ENCODE results near the gene BTG3. TPM values are rescaled to one million over a fixed set of nuclear protein-coding genes. Genes with fewer than 3 reads are reported as not detected.

Gene BTG3
- total RNA-seq, 1 experiment from 2014 or later = 76.8 TPM

DNA sequence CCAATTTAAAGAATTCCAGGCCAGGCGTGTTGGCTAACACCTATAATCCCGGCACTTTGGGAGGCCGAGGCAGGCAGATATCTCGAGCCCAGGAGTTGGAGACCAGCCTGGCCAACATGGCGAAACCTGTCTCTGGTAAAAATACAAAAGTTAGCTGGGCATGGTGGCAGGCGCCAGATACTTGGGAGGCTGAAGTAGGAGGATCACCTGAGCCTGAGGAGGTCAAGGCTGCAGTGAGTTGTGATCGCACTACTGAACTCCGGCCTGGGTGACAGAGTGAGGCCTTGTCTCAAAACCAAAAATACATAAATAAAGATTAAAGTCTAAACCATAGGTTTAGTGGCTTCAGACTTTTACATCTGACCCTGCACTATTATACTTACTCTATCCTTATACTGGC is 32.4 kb downstream of the BTG3 start:
- no peaks in the 10 kb centered on the region for H3K27me3 ChIP-seq (replicated peaks; ENCODE audit: insufficient read depth, low read depth, low read length, poor library complexity)
- H3K9me3 ChIP-seq (ENCODE audit: low read depth, low read length, poor library complexity, severe bottlenecking) = no peaks in the 10 kb centered on the region
- H3K36me3 ChIP-seq (ENCODE audit: insufficient read depth, low read length, poor library complexity, severe bottlenecking) = no peaks in the 10 kb centered on the region
- intact Hi-C loops (cut with micrococcal nuclease; ENCODE audit: unreplicated experiment) = no loop called here
- DNase-seq (ENCODE audit: low spot score) = no peak
- CTCF ChIA-PET = interaction anchor here (0.9 kb wide), 1 partner anchor 193 kb away, joined by 3 read pairs; no protein-coding TSS in a partner anchor
- BruUV-seq (replicated peaks) = no TSS peak
- H3K27ac ChIP-seq (ENCODE audit: low read depth, low read length, poor library complexity, severe bottlenecking) = no peak overlapping the region
- TF ChIP-seq EZH2 (IDR thresholded peaks at IDR 0.05; ENCODE audit: borderline replicate concordance, low read depth, low read length, poor library complexity, severe bottlenecking) = no peak
- TF ChIP-seq, protein P1, sequence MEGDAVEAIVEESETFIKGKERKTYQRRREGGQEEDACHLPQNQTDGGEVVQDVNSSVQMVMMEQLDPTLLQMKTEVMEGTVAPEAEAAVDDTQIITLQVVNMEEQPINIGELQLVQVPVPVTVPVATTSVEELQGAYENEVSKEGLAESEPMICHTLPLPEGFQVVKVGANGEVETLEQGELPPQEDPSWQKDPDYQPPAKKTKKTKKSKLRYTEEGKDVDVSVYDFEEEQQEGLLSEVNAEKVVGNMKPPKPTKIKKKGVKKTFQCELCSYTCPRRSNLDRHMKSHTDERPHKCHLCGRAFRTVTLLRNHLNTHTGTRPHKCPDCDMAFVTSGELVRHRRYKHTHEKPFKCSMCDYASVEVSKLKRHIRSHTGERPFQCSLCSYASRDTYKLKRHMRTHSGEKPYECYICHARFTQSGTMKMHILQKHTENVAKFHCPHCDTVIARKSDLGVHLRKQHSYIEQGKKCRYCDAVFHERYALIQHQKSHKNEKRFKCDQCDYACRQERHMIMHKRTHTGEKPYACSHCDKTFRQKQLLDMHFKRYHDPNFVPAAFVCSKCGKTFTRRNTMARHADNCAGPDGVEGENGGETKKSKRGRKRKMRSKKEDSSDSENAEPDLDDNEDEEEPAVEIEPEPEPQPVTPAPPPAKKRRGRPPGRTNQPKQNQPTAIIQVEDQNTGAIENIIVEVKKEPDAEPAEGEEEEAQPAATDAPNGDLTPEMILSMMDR (conservative IDR thresholded peaks at IDR 0.05; ENCODE audit: low read depth, low read length) = no peak
- H3K4me1 ChIP-seq (ENCODE audit: insufficient read depth, low read length, poor library complexity, severe bottlenecking) = no peaks in the 10 kb centered on the region
- H3K4me3 ChIP-seq (ENCODE audit: low read depth, low read length, poor library complexity, severe bottlenecking) = no peak overlapping the region
- POLR2A ChIA-PET (ENCODE audit: low non-redundant PET) = no interaction called here

DNA sequence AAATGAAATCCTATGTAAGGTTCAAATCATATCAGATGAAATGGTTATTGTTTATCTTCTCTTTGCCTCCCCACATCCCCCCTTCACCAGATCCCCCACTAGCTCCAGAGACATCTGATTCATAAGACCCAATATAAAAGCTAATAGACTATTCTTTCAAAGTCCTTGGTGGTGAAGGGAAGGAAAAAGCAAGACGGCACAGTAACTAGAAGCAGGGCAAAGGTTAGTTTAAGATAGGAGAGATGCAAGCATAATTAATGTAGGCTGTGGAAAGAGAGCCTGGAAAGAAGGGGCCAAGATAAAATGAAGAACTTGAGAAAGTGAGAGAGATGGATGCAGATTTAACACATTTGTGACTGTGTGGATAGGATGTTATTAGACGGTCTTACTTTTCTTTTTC is 33.8 kb downstream of the BTG3 start:
- Histone ChIP-seq H3K36me3 (ENCODE audit: insufficient read depth, low read length, poor library complexity, severe bottlenecking) (no peaks in the 10 kb centered on the region), H3K9me3 (ENCODE audit: low read depth, low read length, poor library complexity, severe bottlenecking) (no peaks in the 10 kb centered on the region), H3K4me3 (ENCODE audit: low read depth, low read length, poor library complexity, severe bottlenecking) (no peak overlapping the region), H3K27ac (ENCODE audit: low read depth, low read length, poor library complexity, severe bottlenecking) (no peak overlapping the region), H3K27me3 (replicated peaks; ENCODE audit: insufficient read depth, low read depth, low read length, poor library complexity) (no peaks in the 10 kb centered on the region), H3K4me1 (ENCODE audit: insufficient read depth, low read length, poor library complexity, severe bottlenecking) (no peaks in the 10 kb centered on the region)
- BruUV-seq (replicated peaks) = no TSS peak
- no peak for TF ChIP-seq EZH2 (IDR thresholded peaks at IDR 0.05; ENCODE audit: borderline replicate concordance, low read depth, low read length, poor library complexity, severe bottlenecking)
- TF ChIP-seq, protein P1 (conservative IDR thresholded peaks at IDR 0.05; ENCODE audit: low read depth, low read length) = no peak
- intact Hi-C loops (cut with micrococcal nuclease; ENCODE audit: unreplicated experiment) = no loop called here
- POLR2A ChIA-PET (ENCODE audit: low non-redundant PET) = no interaction called here
- CTCF ChIA-PET = no interaction called here
- DNase-seq (ENCODE audit: low spot score) = no peak

DNA sequence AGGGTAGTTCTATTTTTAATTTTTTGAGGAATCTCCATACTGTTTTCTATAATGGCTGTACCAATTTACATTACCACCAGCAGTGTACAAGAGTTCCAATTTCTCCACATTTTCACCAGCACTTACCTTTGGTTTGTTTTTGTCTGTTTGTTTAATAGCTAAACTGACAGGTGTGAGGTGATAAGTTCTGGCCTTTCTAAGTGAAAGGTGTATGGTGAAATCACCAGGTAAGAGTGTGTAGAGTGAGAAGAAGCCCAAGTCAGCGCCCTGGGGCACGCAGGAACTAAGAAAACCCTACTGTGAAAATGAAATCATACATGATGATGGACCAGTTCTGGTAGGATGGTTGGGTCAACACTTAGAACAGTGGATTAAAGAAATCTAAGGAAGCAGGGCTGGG is 34.5 kb downstream of the BTG3 start:
- Histone ChIP-seq H3K36me3 (ENCODE audit: insufficient read depth, low read length, poor library complexity, severe bottlenecking) (no peaks in the 10 kb centered on the region), H3K4me1 (ENCODE audit: insufficient read depth, low read length, poor library complexity, severe bottlenecking) (no peaks in the 10 kb centered on the region), H3K27me3 (replicated peaks; ENCODE audit: insufficient read depth, low read depth, low read length, poor library complexity) (no peaks in the 10 kb centered on the region), H3K4me3 (ENCODE audit: low read depth, low read length, poor library complexity, severe bottlenecking) (no peak overlapping the region), H3K9me3 (ENCODE audit: low read depth, low read length, poor library complexity, severe bottlenecking) (no peaks in the 10 kb centered on the region), H3K27ac (ENCODE audit: low read depth, low read length, poor library complexity, severe bottlenecking) (no peak overlapping the region)
- DNase-seq (ENCODE audit: low spot score) = no peak
- ChIA-PET POLR2A (ENCODE audit: low non-redundant PET) (no interaction called here), CTCF (no interaction called here)
- intact Hi-C loops (cut with micrococcal nuclease; ENCODE audit: unreplicated experiment) = no loop called here
- BruUV-seq (replicated peaks) = no TSS peak
- TF ChIP-seq EZH2 (IDR thresholded peaks at IDR 0.05; ENCODE audit: borderline replicate concordance, low read depth, low read length, poor library complexity, severe bottlenecking) = no peak
- TF ChIP-seq, protein P1 (conservative IDR thresholded peaks at IDR 0.05; ENCODE audit: low read depth, low read length) = no peak

All from A673 (cell line).